Raji (cell line): ENCODE data around the gene ZNF786.

ENCODE experiments used
- POLR2A ChIP-seq: IDR thresholded peaks from 2 replicates; pipeline ENCODE4 v1.6.1; 2011; ENCODE audit warnings: low read depth, low read length, control low read depth; ENCODE audit not compliant: insufficient read depth

The ZNF786 gene, protein sequence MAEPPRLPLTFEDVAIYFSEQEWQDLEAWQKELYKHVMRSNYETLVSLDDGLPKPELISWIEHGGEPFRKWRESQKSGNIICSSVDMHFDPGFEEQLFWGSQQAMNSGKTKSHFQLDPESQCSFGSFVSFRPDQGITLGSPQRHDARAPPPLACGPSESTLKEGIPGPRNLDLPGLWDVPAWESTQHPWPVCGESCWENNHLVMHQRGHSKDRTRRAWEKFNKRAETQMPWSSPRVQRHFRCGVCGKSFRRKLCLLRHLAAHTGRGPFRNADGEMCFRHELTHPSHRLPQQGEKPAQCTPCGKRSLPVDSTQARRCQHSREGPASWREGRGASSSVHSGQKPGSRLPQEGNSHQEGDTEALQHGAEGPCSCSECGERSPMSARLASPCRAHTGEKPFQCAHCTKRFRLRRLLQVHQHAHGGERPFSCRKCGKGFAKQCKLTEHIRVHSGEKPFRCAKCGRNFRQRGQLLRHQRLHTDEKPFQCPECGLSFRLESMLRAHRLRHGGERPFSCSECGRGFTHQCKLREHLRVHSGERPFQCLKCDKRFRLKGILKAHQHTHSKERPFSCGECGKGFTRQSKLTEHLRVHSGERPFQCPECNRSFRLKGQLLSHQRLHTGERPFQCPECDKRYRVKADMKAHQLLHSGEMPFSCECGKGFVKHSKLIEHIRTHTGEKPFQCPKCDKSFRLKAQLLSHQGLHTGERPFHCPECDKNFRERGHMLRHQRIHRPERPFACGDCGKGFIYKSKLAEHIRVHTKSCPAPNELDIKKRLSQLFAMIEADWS

DNA sequence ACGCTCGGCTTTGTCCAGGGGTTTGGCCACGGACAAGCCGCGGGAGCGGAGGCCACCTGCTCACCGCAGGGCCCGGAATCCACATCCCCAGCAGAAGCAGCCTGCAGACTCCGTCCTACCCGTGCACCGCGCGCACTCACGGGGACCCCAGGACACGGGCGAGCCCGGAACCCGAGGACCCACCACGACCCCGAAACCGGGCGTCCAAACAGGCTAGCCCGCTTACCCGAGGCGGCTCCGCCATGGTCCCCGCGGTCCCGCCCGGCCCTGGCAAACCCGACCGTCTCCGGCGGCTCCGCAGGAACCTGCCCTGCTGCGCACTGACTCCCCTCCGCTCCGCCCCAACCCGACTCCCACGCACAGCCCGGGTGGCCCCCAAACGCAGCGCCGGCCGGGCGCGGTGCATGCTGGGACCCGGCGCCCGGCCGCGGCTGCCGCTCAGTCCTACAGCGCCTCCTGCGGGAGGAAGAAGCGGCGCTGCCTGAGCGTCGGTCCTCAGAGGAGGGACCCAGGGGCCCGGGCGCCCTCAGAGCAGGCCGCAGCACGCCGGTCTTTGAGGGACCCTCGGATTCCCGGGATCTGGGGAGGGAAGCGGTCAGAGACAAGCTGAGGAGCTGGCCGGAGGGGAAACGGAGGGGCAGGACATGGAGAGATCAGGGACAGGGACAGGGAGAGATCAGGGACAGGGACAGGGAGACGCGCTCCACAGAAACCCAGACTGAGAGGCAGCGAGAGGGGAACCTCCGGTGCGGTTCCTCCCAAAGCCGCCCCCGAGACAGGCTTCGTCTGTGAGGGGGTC, at the start of gene ZNF786:
TSS of gene ZNF786 (minus strand) at position 322 of the 799 bp plus-strand sequence. CDS start at position 244, 78 bp downstream.
- peak; percentile 93 for TF ChIP-seq POLR2A

DNA sequence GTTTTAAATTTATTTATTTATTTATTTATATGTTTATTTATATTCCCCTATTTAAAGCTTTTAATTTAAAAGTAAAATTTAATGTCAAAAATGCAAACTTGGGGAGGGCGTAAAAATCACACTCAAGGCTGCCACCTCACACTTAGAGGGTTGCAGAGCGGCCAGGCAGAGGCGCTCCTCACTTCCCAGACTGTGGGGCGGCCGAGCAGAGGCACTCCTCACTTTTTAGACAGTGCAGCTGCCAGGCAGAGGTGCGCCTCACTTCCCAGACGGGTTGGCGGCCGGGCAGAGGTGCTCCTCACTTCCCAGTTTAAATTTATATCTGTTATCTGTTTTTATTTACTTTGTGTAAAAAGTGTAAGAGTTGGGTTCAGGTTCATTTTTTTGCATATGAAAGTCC, 45.6 kb upstream of the ZNF786 start:
- TF ChIP-seq POLR2A: no peak

DNA sequence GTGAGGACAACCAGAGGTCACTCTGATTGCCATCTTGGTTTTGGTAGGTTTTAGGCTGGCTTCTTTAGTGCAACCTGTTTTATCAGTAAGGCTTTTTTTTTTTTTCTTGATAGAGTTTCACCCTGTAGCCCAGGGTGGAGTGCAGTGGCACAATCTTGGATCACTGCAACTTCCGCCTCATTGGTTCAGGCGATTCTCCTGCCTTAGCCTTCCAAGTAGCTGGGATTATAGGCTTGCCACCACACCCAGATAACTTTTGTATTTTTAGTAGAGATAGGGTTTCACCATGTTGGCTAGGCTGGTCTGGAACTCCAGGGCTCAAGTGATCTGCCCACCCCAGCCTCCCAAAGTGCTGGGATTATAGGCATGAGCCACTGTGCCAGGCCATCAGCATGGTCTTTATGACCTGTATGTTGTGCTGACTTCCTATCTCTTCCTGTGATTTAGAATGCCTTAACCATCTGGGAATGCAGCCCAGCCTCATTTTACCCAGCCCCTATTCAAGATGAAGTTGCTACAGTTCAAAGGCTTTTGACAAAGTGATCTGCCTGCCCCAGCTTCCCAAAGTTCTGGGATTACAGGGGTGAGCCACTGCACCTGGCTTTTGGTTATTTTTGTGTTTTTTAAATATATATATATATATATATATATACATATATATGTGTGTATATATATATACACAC, 42.7 kb upstream of the ZNF786 start:
- TF ChIP-seq POLR2A: no peak

DNA sequence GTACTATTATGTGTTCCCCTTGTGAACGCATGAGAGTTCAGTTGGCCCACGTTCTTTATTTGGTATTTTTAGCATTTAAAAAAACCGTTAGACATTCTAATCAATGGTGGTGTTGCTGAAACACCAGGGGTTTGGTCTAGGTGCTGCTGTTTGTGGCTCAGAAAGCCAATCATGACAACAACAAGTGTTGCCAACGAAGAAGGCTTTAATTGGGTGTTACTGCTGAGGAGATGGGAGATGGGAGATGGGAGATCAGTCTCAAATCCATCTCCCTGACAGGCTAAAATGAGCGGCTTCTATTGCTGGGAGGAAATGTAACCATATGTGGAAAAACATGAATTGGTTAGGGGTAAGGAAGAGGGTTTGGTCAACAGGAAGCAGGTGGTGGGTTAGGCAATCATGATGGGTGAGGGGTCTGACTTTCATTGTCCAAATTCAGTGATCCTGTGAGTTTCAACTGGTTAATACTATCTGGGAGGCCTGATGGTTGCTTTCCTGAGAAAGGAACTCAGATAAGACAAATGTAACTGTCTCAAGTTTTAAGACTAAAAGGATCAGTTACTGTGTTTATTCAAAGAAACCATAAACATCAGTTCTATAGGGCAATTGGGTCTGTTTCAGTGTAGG, 40.2 kb upstream of the ZNF786 start:
- TF ChIP-seq POLR2A: no peak

DNA sequence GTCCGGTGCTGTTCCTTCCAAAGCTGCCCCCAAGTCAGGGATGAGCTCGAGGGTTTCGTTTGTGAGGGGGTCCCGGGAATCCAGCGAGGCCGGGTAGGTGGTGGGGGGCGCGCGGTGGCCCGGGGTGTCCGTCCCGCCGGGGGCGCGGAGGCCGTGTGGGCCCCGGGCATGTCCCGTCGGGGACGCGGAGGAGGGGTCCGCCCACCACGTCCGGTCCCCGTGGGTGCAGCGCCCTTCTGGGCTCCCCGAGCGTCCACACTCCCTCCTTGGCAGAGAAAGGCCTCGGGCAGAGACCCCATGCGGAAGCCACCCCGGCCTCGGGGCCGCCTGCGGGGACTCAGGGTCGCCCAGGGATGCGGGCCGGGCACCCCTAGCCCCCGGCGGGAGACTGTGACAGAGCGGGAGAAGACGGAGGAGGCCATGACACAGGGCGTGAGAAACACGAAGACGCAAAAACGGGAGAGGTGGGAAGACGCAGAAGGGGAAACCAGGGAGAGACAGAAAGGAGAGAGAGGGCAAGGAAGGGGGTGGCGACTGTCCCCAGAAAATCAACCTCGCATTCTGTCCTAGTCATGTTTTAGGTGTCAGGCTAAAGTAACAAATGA, 36.2 kb upstream of the ZNF786 start:
- TF ChIP-seq POLR2A: peak; percentile 18; the same call in 1 of the 2 replicates

DNA sequence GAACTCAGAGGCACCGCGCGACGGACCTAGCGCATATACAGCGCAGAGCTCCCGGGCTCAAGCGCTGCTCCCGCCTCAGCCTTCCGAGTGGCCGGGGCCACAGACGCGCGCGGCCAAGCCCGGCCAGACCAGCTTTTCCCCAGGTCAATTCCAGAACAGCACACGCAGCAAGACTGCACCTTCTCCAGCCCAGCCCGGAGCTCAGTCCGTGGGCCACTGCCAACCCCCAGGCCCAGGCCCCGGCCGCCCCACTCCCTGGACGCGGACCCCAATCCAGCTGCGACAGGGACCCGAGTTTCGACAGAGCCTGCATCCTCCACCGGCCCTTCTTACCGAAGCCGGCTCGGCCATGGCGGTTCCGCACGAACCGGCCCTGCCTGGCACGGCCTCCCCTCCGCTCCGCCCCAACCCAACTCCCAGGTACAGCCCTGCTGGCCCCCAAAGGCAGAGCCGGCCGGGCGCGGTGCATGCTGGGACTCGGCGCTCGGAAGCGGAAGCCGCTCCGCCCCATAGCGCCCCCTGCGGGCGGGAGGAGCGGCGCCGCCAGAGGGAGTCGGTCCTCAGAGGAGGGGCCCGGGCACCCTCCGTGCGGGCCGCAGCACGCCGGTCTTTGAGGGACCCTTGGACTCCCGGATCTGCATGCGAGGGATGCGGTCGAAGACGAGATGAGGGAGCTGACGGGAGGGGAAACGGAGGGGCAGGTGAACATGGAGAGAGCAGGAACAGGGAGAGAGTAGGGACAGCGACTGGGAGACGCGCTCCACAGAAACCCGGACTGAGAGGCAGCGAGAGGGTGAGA, 35.5 kb upstream of the ZNF786 start, which contains the start of gene ZNF425:
TSS of gene ZNF425 (minus strand) at position 462 of the 799 bp plus-strand sequence. CDS start at position 351, 111 bp downstream.
- peak; percentile 94 for TF ChIP-seq POLR2A

DNA sequence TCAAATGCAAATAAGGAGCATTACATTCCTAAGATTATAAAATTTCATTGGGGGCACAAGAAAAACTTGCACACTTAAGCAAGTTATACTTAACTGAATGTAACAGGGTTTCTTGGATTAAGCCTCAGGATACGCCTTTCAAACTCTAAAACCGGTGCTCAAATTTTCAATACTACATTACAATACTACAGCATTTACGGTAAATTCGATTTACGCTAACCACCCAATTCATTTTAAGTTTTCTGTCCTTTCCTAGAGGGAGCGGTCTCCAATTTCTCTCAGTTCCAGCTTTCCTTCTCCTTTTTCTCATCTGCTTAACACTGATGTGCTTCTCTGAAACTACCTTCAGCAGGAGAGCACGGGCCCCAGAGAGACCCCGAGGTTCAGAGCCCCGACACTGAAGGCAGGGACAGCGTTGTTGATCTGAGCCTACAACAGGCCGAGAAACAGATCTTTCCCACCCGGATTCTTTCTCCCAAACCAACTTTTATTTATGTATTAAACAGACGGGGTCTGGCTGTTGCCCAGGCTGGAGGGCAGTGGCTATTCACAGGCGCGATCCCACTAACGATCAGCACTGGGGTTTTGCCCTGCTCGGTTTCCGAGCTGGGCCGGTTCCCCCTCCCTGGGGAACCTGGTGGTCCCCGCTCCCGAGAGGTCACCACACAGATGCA, 34.8 kb upstream of the ZNF786 start:
- TF ChIP-seq POLR2A: no peak

DNA sequence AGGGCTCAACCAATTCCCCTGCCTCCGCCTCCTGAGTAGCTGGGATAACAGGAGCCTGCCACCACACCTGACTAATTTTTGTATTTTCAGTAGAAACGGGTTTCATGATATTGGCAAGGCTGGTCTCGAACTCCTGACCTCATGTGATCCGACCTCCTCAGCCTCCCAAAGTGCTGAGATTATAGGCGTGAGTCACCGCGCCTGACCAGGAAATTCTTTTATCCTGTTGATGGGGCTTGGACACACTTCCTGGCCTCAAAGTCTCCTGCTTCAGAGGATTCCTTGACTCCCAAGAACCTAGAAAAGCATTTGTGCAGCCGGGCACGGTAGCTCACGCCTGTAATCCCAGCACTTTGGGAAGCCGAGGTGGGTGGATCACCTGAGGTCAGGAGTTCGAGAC, 19.5 kb upstream of the ZNF786 start:
- no peak for TF ChIP-seq POLR2A

DNA sequence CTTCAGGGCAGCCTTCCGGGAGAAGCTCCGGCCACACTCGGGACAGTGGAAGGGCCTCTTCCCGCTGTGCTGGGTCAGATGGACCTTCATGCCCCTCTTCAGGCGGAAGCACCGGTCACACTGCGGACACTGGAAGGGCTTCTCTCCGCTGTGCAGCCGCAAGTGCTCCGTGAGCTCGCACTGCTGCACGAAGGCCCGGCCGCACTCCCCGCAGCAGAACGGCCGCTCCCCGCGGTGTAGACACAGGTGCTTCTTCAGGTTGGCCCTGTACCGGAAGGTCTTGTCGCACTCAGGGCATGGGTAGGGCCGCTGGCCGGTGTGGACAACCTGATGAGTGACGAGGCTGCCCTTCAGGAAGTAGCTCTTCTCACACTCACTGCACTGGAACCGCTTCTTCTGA, 14.2 kb upstream of the ZNF786 start:
- no peak for TF ChIP-seq POLR2A

DNA sequence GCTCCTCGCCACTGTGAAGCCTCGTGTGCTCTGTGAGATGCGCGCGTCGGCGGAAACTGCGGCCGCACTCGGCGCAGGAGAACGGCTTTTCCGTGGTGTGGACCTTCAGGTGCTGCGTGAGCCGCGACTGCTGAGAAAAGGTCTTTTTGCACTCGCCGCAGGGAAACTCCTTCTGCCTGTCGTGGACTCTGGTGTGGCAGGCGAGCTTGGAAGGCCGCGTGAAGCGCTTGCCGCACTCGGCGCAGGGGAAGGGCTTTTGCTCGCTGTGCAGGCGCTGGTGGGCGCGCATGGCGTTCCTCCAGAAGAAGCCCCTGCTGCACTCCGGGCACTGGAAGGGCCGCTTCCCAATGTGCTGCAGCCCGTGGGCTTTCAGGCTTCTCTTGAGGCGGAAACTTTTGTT, 13.7 kb upstream of the ZNF786 start:
- TF ChIP-seq POLR2A: no peak

DNA sequence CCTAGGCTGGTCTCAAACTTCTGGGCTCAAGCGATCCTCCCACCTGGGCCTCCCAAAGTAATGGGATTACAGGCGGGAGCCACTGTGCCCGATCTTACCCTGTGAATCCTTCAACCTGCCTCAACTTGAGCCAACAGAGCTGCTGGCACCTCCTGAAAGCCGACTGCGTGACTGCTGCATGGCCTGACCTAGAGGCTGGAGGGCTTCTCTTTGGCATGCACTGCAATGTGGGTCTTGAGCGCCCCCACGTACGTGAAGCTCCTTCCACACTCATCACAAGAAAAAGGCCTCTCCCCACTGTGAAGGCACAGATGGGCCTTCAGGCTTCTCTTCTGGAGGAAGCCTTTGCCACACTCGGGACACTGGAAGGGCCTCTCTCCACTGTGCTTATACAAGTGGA, 12.9 kb upstream of the ZNF786 start:
- no peak for TF ChIP-seq POLR2A

DNA sequence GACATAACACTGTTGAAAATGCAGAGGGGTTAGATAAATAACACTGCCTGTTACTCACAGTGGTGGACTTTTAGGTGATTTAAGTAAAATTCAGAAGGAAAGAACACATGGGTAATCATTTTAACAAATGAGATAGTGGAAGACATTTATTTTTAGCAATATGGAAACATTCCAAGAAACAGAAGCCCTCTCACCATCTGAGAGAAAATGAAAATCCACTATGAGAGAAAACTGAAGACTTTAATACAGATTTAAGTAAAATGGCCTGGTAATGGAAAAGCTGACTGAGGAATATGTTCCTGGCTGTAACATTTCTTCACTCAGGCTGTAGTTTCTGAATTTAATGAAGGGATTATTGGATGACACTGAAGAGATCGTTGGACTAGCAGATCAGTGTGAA, 12.1 kb upstream of the ZNF786 start:
- no peak for TF ChIP-seq POLR2A
